Liver (tissue), 9 donors: Measurements from ENCODE around the gene TTLL5. TPM values are rescaled to one million over a fixed set of nuclear protein-coding genes. Genes with fewer than 3 reads are reported as not detected.

Experiments used
- DNase-seq: peaks from one replicate; pipeline ENCODE4 v3.0.0-alpha.2; 2017; ENCODE audit warnings: low spot score
- H3K27ac ChIP-seq, 2 donors: one replicate each; pipeline ENCODE4 v1.7.0; 2013; ENCODE audit warnings: inconsistent platforms in 2 of 2, low read length in 2 of 2, control low read depth in 1 of 2, low read depth in 1 of 2, mild to moderate bottlenecking in 1 of 2
- H3K27me3 ChIP-seq, 4 donors: one replicate each; pipeline versions ENCODE4 v1.6.1 to v1.7.0; 2013; ENCODE audit warnings: low read length in 3 of 4, inconsistent platforms in 1 of 4, mild to moderate bottlenecking in 1 of 4, moderate library complexity in 1 of 4; ENCODE audit not compliant: control insufficient read depth in 4 of 4, insufficient read depth in 4 of 4
- H3K36me3 ChIP-seq, 4 donors: one replicate each; pipeline versions ENCODE4 v1.6.1 to v1.7.0; 2013; ENCODE audit warnings: low read length in 3 of 4, mild to moderate bottlenecking in 3 of 4, low read depth in 1 of 4, moderate library complexity in 1 of 4; ENCODE audit not compliant: control insufficient read depth in 4 of 4, insufficient read depth in 3 of 4
- H3K4me1 ChIP-seq, 4 donors: one replicate each; pipeline versions ENCODE4 v1.6.1 to v1.7.0; 2013; ENCODE audit warnings: low read length in 3 of 4, mild to moderate bottlenecking in 3 of 4, moderate library complexity in 1 of 4; ENCODE audit not compliant: control insufficient read depth in 4 of 4, insufficient read depth in 4 of 4
- H3K4me3 ChIP-seq, 3 donors: one replicate each; pipeline versions ENCODE4 v1.6.1 to v1.7.0; 2013; ENCODE audit warnings: low read length in 3 of 3, control low read depth in 1 of 3, low read depth in 1 of 3, mild to moderate bottlenecking in 1 of 3
- H3K9ac ChIP-seq, 2 donors: one replicate each; pipeline ENCODE4 v1.7.0; 2013; ENCODE audit warnings: low read length in 2 of 2, mild to moderate bottlenecking in 2 of 2, moderate library complexity in 2 of 2, control low read depth in 1 of 2, low read depth in 1 of 2
- H3K9me3 ChIP-seq, 4 donors: one replicate each; pipeline versions ENCODE4 v1.6.1 to v1.7.0; 2013; ENCODE audit warnings: low read length in 3 of 4; ENCODE audit not compliant: control insufficient read depth in 4 of 4
- FOXA1 ChIP-seq: IDR thresholded peaks from 2 replicates; pipeline ENCODE4 v1.6.1; 2016; ENCODE audit warnings: antibody characterized with exemption
- FOXA2 ChIP-seq: IDR thresholded peaks from 2 replicates; pipeline ENCODE4 v1.6.1; 2016; ENCODE audit warnings: antibody characterized with exemption
- GABPA ChIP-seq, 2 donors: IDR thresholded peaks in 1 of 2; conservative IDR thresholded peaks in 1 of 2; 2 replicates each; pipeline ENCODE4 v1.6.1; 2016; ENCODE audit warnings: antibody characterized with exemption in 2 of 2, mild to moderate bottlenecking in 1 of 2, moderate library complexity in 1 of 2
- HNF4A ChIP-seq, 2 donors: conservative IDR thresholded peaks; 2 replicates each; pipeline ENCODE4 v1.6.1; 2016; ENCODE audit warnings: antibody characterized with exemption in 2 of 2, mild to moderate bottlenecking in 2 of 2
- JUND ChIP-seq, 2 donors: IDR thresholded peaks; 2 replicates each; pipeline ENCODE4 v1.6.1; 2016; ENCODE audit warnings: antibody characterized with exemption in 2 of 2
- MAX ChIP-seq: IDR thresholded peaks from 2 replicates; pipeline ENCODE4 v1.6.1; 2016; ENCODE audit warnings: antibody characterized with exemption
- NR2F2 ChIP-seq: IDR thresholded peaks from 2 replicates; pipeline ENCODE4 v1.6.1; 2016; ENCODE audit warnings: antibody characterized with exemption
- RAD21 ChIP-seq, 2 donors: IDR thresholded peaks; 2 replicates each; pipeline ENCODE4 v1.6.1; 2016; ENCODE audit warnings: antibody characterized with exemption in 2 of 2, mild to moderate bottlenecking in 2 of 2
- REST ChIP-seq: IDR thresholded peaks from 2 replicates; pipeline ENCODE4 v1.6.1; 2016; ENCODE audit warnings: antibody characterized with exemption, mild to moderate bottlenecking
- RXRA ChIP-seq, 2 donors: IDR thresholded peaks; 2 replicates each; pipeline ENCODE4 v1.6.1; 2017 to 2018; ENCODE audit warnings: antibody characterized with exemption in 2 of 2, mild to moderate bottlenecking in 1 of 2
- SP1 ChIP-seq: IDR thresholded peaks from 2 replicates; pipeline ENCODE4 v1.6.1; 2018; ENCODE audit warnings: antibody characterized with exemption, mild to moderate bottlenecking
- TAF1 ChIP-seq: conservative IDR thresholded peaks from 2 replicates; pipeline ENCODE4 v1.6.1; 2016; ENCODE audit warnings: antibody characterized with exemption, mild to moderate bottlenecking
- WGBS: extraction: QIAGEN DNeasy Blood & Tissue Kit; methylation state at CpG from one replicate; pipeline ENCODE4 v1.1.7; 2013; 5-methylcytosine and 5-hydroxymethylcytosine counted together
- polyA plus RNA-seq, 2 donors: library from polyadenylated mRNA; stranded (reverse) in 1 of 2; unstranded in 1 of 2; fragments of 200-250 nt in 1 of 2; fragments of >200 nt in 1 of 2; fragmentation: Nextera tagmentation in 1 of 2; extraction: Ambion mirVana in 1 of 2; gene quantifications; one replicate each; pipeline versions ENCODE4 v1.2.1 to v1.2.3, GENCODE V29; 2013 to 2015
- total RNA-seq, 2 donors: library from RNA; depleted of rRNA; stranded (reverse); fragments of >200 nt; gene quantifications; one replicate each; pipeline ENCODE4 v1.2.3, GENCODE V29; 2014
- TF ChIP-seq, protein P1 (sequence below): IDR thresholded peaks from 2 replicates; pipeline ENCODE4 v1.6.1; 2016; ENCODE audit warnings: antibody characterized with exemption
- TF ChIP-seq, protein P2 (sequence below): IDR thresholded peaks from 2 replicates; pipeline ENCODE4 v1.6.1; 2016; ENCODE audit warnings: antibody characterized with exemption
- donor health status: healthy.
- donor health status: healthy.
- donor health status: healthy.
- donor health status: healthy.
- donor health status: healthy.

The TTLL5 gene
- total and polyA plus RNA-seq, 4 donors, result 4.3 to 14.2 (median 9.8) TPM

DNA sequence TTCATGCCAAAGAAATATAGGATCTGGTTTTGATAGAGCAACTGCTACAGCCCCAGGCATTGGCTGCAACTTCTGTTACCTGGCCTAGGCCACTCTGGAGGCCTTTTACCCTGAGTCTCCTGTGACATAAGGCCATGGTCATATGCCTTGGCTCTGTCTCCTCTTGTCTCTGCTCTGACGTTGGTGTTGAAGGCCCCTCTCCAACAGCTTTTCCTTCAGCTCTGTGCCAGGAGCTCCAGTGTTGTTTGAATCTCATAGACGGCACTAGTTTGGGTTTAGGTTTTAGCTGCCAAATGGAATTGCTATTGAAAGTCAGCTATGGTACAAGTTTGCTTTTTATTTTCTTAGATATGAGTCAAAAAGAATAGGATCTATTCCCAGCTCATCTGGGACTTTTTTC, 41.1 kb downstream of the TTLL5 start:
- 90% methylated on average over 2 of the region's 2 CpGs for WGBS
- Histone ChIP-seq H3K4me3 (no peak overlapping the region), H3K27ac (no peak overlapping the region), H3K9ac (no peak overlapping the region), H3K36me3 (peaks cover 2 to 22% (median 10%) of the 10 kb centered on the region in 4 donors), H3K9me3 (no peaks in the 10 kb centered on the region), H3K4me1 (no peaks in the 10 kb centered on the region), H3K27me3 (no peaks in the 10 kb centered on the region)
- no peak for DNase-seq
- TF ChIP-seq SP1 (no peak), FOXA1 (no peak), HNF4A (conservative IDR thresholded peaks at IDR 0.05) (no peak), NR2F2 (no peak), RAD21 (IDR thresholded peaks at IDR 0.05) (no peak), GABPA (IDR thresholded peaks at IDR 0.05 in 1 of 2, conservative IDR thresholded peaks at IDR 0.05 in 1 of 2) (no peak), FOXA2 (no peak)
- TF ChIP-seq, protein P1, sequence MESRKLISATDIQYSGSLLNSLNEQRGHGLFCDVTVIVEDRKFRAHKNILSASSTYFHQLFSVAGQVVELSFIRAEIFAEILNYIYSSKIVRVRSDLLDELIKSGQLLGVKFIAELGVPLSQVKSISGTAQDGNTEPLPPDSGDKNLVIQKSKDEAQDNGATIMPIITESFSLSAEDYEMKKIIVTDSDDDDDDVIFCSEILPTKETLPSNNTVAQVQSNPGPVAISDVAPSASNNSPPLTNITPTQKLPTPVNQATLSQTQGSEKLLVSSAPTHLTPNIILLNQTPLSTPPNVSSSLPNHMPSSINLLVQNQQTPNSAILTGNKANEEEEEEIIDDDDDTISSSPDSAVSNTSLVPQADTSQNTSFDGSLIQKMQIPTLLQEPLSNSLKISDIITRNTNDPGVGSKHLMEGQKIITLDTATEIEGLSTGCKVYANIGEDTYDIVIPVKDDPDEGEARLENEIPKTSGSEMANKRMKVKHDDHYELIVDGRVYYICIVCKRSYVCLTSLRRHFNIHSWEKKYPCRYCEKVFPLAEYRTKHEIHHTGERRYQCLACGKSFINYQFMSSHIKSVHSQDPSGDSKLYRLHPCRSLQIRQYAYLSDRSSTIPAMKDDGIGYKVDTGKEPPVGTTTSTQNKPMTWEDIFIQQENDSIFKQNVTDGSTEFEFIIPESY, result no peak

- Histone ChIP-seq H3K27ac (no peak overlapping the region), H3K4me1 (no peaks in the 10 kb centered on the region), H3K27me3 (no peaks in the 10 kb centered on the region), H3K36me3 (peaks cover 2 to 24% (median 11%) of the 10 kb centered on the region in 4 donors), H3K9ac (no peak overlapping the region), H3K4me3 (no peak overlapping the region), H3K9me3 (no peaks in the 10 kb centered on the region)
- 94% methylated on average over 3 of the region's 3 CpGs for WGBS
- TF ChIP-seq, protein P1, result no peak
- TF ChIP-seq, protein P2, sequence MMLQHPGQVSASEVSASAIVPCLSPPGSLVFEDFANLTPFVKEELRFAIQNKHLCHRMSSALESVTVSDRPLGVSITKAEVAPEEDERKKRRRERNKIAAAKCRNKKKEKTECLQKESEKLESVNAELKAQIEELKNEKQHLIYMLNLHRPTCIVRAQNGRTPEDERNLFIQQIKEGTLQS, result no peak
- TF ChIP-seq REST (no peak), RAD21 (IDR thresholded peaks at IDR 0.05) (no peak), JUND (IDR thresholded peaks at IDR 0.05) (no peak), RXRA (IDR thresholded peaks at IDR 0.05) (no peak), HNF4A (conservative IDR thresholded peaks at IDR 0.05) (no peak), MAX (no peak), FOXA1 (no peak), GABPA (IDR thresholded peaks at IDR 0.05 in 1 of 2, conservative IDR thresholded peaks at IDR 0.05 in 1 of 2) (no peak), FOXA2 (no peak), TAF1 (no peak), SP1 (no peak), NR2F2 (no peak)
- DNase-seq, result no peak
These were observed 41.7 kb downstream of the TTLL5 start for GRCh38 chr14:75702616-75703261.
